Astrocyte (in vitro differentiated cells and primary cell): ENCODE measurements around the gene PREX1.

ENCODE experiments used
- CTCF ChIP-seq: IDR thresholded peaks from 2 replicates; pipeline ENCODE4 v1.5.1; 2011; ENCODE audit warnings: low read depth, mild to moderate bottlenecking, inconsistent platforms, low read length, moderate library complexity; ENCODE audit not compliant: insufficient read depth
- EZH2 ChIP-seq: IDR thresholded peaks from 2 replicates; pipeline ENCODE4 v1.6.1; 2012; ENCODE audit warnings: mild to moderate bottlenecking, low read length, inconsistent platforms; ENCODE audit not compliant: insufficient read depth

GRCh38 chr20:48642105-48642880, 185.5 kb downstream of the PREX1 start:
- no peak for TF ChIP-seq CTCF
- no peak for TF ChIP-seq EZH2
